ENCODE results near the gene PLA2G4B.

The PLA2G4B gene

GRCh38 chr15:41847206-41847605, 8.6 kb downstream of the PLA2G4B start:
- H3K27me3 ChIP-seq (ENCODE audit: insufficient read depth, low read depth), result no peaks in the 10 kb centered on the region
- H3K4me3 ChIP-seq (IDR thresholded peaks at IDR 0.05; ENCODE audit: insufficient read depth, low read depth, low read length), result no peak overlapping the region
- H2AFZ ChIP-seq (ENCODE audit: low read depth), result no peak overlapping the region
- H3K36me3 ChIP-seq (ENCODE audit: insufficient read depth), result no peaks in the 10 kb centered on the region
- H3K79me2 ChIP-seq (ENCODE audit: insufficient read depth, low read depth), result no peaks in the 10 kb centered on the region
- H4K20me1 ChIP-seq (ENCODE audit: insufficient read depth), result no peaks in the 10 kb centered on the region
- H3K9ac ChIP-seq, result no peak overlapping the region
- no peak overlapping the region for H3K27ac ChIP-seq
- H3K4me2 ChIP-seq, result no peak overlapping the region
- TF ChIP-seq, protein P1, sequence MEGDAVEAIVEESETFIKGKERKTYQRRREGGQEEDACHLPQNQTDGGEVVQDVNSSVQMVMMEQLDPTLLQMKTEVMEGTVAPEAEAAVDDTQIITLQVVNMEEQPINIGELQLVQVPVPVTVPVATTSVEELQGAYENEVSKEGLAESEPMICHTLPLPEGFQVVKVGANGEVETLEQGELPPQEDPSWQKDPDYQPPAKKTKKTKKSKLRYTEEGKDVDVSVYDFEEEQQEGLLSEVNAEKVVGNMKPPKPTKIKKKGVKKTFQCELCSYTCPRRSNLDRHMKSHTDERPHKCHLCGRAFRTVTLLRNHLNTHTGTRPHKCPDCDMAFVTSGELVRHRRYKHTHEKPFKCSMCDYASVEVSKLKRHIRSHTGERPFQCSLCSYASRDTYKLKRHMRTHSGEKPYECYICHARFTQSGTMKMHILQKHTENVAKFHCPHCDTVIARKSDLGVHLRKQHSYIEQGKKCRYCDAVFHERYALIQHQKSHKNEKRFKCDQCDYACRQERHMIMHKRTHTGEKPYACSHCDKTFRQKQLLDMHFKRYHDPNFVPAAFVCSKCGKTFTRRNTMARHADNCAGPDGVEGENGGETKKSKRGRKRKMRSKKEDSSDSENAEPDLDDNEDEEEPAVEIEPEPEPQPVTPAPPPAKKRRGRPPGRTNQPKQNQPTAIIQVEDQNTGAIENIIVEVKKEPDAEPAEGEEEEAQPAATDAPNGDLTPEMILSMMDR (conservative IDR thresholded peaks at IDR 0.05; ENCODE audit: low read depth, low read length), result no peak
- H3K4me1 ChIP-seq (ENCODE audit: low read depth, poor library complexity, severe bottlenecking), result no peaks in the 10 kb centered on the region

GRCh38 chr15:41847981-41848380, 9.3 kb downstream of the PLA2G4B start:
- Histone ChIP-seq H3K27ac (no peak overlapping the region), H3K79me2 (ENCODE audit: insufficient read depth, low read depth) (no peaks in the 10 kb centered on the region), H4K20me1 (ENCODE audit: insufficient read depth) (no peaks in the 10 kb centered on the region), H3K9ac (no peak overlapping the region), H3K4me1 (ENCODE audit: low read depth, poor library complexity, severe bottlenecking) (no peaks in the 10 kb centered on the region), H3K4me2 (no peak overlapping the region), H3K27me3 (ENCODE audit: insufficient read depth, low read depth) (no peaks in the 10 kb centered on the region), H2AFZ (ENCODE audit: low read depth) (no peak overlapping the region), H3K4me3 (IDR thresholded peaks at IDR 0.05; ENCODE audit: insufficient read depth, low read depth, low read length) (no peak overlapping the region), H3K36me3 (ENCODE audit: insufficient read depth) (no peaks in the 10 kb centered on the region)
- TF ChIP-seq, protein P1 (conservative IDR thresholded peaks at IDR 0.05; ENCODE audit: low read depth, low read length), result no peak

DNA sequence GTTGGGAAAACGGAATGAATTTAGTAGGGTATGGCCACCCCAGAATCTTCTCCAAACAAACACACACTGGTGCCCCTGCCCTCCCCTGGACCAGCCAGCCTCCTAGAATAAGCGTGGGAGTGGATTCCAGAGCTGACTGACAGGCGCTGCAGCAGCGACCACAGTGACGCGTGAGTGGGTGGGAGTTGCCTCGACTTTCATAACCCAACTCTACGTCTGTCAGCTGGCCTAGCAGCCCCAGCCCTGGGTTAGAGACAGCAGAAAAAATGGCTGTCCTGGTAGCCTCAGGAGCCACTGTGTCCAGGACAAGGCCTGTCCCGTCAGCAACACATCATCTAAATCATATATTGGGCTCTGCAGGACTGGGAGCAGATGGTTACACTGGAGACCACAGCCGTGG, 10.0 kb downstream of the PLA2G4B start:
- Histone ChIP-seq H3K9ac (no peak overlapping the region), H3K4me2 (no peak overlapping the region), H3K27me3 (ENCODE audit: insufficient read depth, low read depth) (no peaks in the 10 kb centered on the region), H2AFZ (ENCODE audit: low read depth) (no peak overlapping the region), H3K36me3 (ENCODE audit: insufficient read depth) (no peaks in the 10 kb centered on the region), H4K20me1 (ENCODE audit: insufficient read depth) (no peaks in the 10 kb centered on the region), H3K4me1 (ENCODE audit: low read depth, poor library complexity, severe bottlenecking) (no peaks in the 10 kb centered on the region), H3K27ac (no peak overlapping the region), H3K79me2 (ENCODE audit: insufficient read depth, low read depth) (no peaks in the 10 kb centered on the region), H3K4me3 (IDR thresholded peaks at IDR 0.05; ENCODE audit: insufficient read depth, low read depth, low read length) (no peak overlapping the region)
- TF ChIP-seq, protein P1 (conservative IDR thresholded peaks at IDR 0.05; ENCODE audit: low read depth, low read length), result no peak

DNA sequence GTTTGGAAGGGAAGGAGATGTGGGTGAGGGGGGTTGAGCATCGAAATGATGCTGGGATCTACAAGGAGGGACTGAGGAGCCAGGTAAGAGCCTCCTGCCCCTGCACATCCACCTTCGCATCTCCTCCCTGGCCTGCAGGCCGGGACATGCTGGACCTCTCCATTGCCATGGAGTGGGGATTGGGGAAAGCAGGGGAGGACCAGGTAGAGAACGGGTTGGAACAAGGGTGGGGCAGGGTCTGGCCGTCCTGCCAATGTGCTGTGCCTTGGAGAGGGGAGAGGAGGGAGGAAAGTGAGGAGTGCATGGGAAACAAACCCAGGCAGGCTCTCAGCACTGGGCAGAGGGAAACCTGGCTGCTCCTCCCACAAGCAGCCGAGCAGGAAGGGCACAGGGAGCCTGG, 10.6 kb downstream of the PLA2G4B start:
- no peaks in the 10 kb centered on the region for H3K79me2 ChIP-seq (ENCODE audit: insufficient read depth, low read depth)
- no peaks in the 10 kb centered on the region for H4K20me1 ChIP-seq (ENCODE audit: insufficient read depth)
- no peaks in the 10 kb centered on the region for H3K27me3 ChIP-seq (ENCODE audit: insufficient read depth, low read depth)
- H3K4me1 ChIP-seq (ENCODE audit: low read depth, poor library complexity, severe bottlenecking), result no peaks in the 10 kb centered on the region
- no peak overlapping the region for H3K4me2 ChIP-seq
- H3K4me3 ChIP-seq (IDR thresholded peaks at IDR 0.05; ENCODE audit: insufficient read depth, low read depth, low read length), result no peak overlapping the region
- no peak overlapping the region for H3K27ac ChIP-seq
- TF ChIP-seq, protein P1 (conservative IDR thresholded peaks at IDR 0.05; ENCODE audit: low read depth, low read length), result no peak
- no peaks in the 10 kb centered on the region for H3K36me3 ChIP-seq (ENCODE audit: insufficient read depth)
- no peak overlapping the region for H3K9ac ChIP-seq
- H2AFZ ChIP-seq (ENCODE audit: low read depth), result no peak overlapping the region
